CD8-positive, alpha-beta memory T cell (primary cell): Measurements from ENCODE around the gene NRARP. TPM values are rescaled to one million over a fixed set of nuclear protein-coding genes. Genes with fewer than 3 reads are reported as not detected.

Source experiments
- CTCF ChIA-PET: fragments of 350-600 bp; sonication (Branson Sonifier 250); formaldehyde crosslinking; loops from one replicate; lab custom pipeline; 2021; ENCODE audit warnings: antibody characterized with exemption; lab: Charles Lee
- POLR2A ChIA-PET: fragments of 350-600 bp; sonication (Branson Sonifier 250); formaldehyde crosslinking; loops from one replicate; lab custom pipeline; 2021; ENCODE audit warnings: antibody characterized with exemption; lab: Charles Lee
- DNase-seq, 5 donors: peaks; one replicate each; pipeline versions ENCODE4 v3.0.0 to v3.0.0-alpha.2; 2020 to 2022; ENCODE audit warnings: mixed read lengths in 1 of 5
- H3K27ac ChIP-seq: one replicate; pipeline ENCODE4 v1.7.0; 2013; ENCODE audit warnings: low read depth, mild to moderate bottlenecking, low read length, moderate library complexity
- H3K27me3 ChIP-seq: 2 replicates; pipeline ENCODE4 v1.7.0; 2013; ENCODE audit warnings: low read length, mild to moderate bottlenecking; ENCODE audit not compliant: insufficient read depth, poor library complexity, severe bottlenecking
- H3K36me3 ChIP-seq: 2 replicates; pipeline ENCODE4 v1.7.0; 2013; ENCODE audit warnings: mild to moderate bottlenecking, low read length, moderate library complexity; ENCODE audit not compliant: insufficient read depth
- H3K4me1 ChIP-seq: 2 replicates; pipeline ENCODE4 v1.7.0; 2013; ENCODE audit warnings: mild to moderate bottlenecking, low read length, moderate library complexity; ENCODE audit not compliant: insufficient read depth
- H3K4me3 ChIP-seq: 2 replicates; pipeline ENCODE4 v1.7.0; 2013; ENCODE audit warnings: mild to moderate bottlenecking, low read length
- H3K9me3 ChIP-seq: 2 replicates; pipeline ENCODE4 v1.7.0; 2013; ENCODE audit warnings: mild to moderate bottlenecking, low read length
- H3K27ac Mint-ChIP-seq, 8 donors: one replicate each; pipeline ENCODE4 v1.8.0; 2020 to 2021; ENCODE audit warnings: mixed read lengths in 8 of 8, mild to moderate bottlenecking in 6 of 8, inconsistent platforms in 3 of 8, moderate library complexity in 3 of 8
- H3K27me3 Mint-ChIP-seq, 2 donors: one replicate each; pipeline ENCODE4 v1.8.0; 2020 to 2021; ENCODE audit warnings: mixed read lengths in 2 of 2, mild to moderate bottlenecking in 1 of 2, moderate library complexity in 1 of 2
- H3K36me3 Mint-ChIP-seq, 3 donors: one replicate each; pipeline ENCODE4 v1.8.0; 2020 to 2021; ENCODE audit warnings: mixed read lengths in 3 of 3, inconsistent platforms in 1 of 3, mild to moderate bottlenecking in 1 of 3
- H3K4me1 Mint-ChIP-seq, 3 donors: one replicate each; pipeline ENCODE4 v1.8.0; 2020 to 2021; ENCODE audit warnings: mixed read lengths in 3 of 3, inconsistent platforms in 1 of 3, mild to moderate bottlenecking in 1 of 3
- H3K4me3 Mint-ChIP-seq, 7 donors: one replicate each; pipeline ENCODE4 v1.8.0; 2020 to 2021; ENCODE audit warnings: mixed read lengths in 7 of 7, mild to moderate bottlenecking in 6 of 7, moderate library complexity in 4 of 7, inconsistent platforms in 2 of 7
- H3K9me3 Mint-ChIP-seq, 5 donors: one replicate each; pipeline ENCODE4 v1.8.0; 2020 to 2022; ENCODE audit warnings: mixed read lengths in 5 of 5, mild to moderate bottlenecking in 3 of 5, moderate library complexity in 2 of 5, inconsistent platforms in 1 of 5
- polyA plus RNA-seq: library from polyadenylated mRNA; unstranded; fragments of 300-500 nt; fragmentation: Illumina TruSeq; gene quantifications from one replicate; pipeline ENCODE4 v1.2.3, GENCODE V29; 2021
- total RNA-seq, 2 experiments: library from RNA; stranded (reverse); gene quantifications; one replicate each; pipeline ENCODE4 v1.2.3, GENCODE V29; 2021

The NRARP gene
- total and polyA plus RNA-seq, 3 experiments from 2014 or later, result 1.9 to 2.3 TPM; not detected in 1

GRCh38 chr9:137278061-137278701 lies 23.9 kb downstream of the NRARP start:
- POLR2A ChIA-PET, result no interaction called here

DNA sequence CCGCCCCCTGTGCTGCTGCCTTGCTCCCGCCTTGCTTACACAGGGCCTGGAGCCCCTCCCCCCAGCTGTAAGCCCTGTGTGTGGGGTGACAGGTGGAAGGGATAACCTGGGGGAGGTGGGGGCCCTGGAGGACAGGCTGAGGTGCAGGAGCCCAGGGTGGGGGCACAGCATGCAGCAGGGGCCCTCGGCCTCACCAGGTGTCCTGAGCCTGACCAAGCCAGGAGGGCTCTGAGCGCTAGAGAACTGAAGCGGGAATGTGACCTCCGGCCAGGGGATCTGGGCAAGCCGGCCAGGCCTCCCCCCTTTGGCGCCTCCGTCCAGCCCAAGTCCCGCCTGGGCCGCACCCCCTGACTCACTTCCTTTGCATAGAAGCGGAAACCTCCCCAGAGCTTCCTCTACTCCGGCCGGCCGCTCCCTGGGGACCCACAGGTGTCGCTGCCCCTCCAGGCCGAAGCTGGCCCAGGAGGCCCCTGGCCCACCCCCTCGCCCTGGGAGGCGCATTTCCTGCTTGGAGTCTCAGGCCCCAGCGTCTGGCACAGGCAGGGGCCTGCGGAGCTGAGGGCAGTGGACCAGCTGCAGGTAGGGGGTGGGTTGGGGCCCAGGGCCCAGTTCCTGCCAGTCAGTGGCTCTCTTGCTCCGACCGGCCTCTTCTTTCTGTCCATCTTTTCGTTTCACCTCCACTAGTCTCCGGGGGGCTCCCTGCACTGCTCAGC lies 24.6 kb downstream of the NRARP start, which contains the start of gene TOR4A:
TOR4A (plus strand) TSS at position 398 of the 713 bp plus-strand sequence. CDS start 964 bp downstream, outside the sequence.
- DNase-seq, result no peak
- Histone ChIP-seq H3K9me3 (no peaks in the 10 kb centered on the region), H3K36me3 (no peaks in the 10 kb centered on the region), H3K4me3 (peak within 1 kb of the TSS; percentile 41), H3K4me1 (peaks cover 11% of the 10 kb centered on the region), H3K27ac (peak within 1 kb of the TSS; percentile 65), H3K27me3 (no peaks in the 10 kb centered on the region)
- peaks cover 1 to 23% (median 4%) of the 10 kb centered on the region in 3 donors for H3K4me1 Mint-ChIP-seq
- CTCF ChIA-PET, result interaction anchor here (0.7 kb wide), 1 partner anchor 9 kb away, joined by 3 read pairs; no protein-coding TSS in a partner anchor
- H3K4me3 Mint-ChIP-seq, result peak within 1 kb of the TSS in 6 of 7 donors; percentile 47 to 86 (median 81)
- no peaks in the 10 kb centered on the region for H3K9me3 Mint-ChIP-seq
- POLR2A ChIA-PET, result no interaction called here
- peaks cover 6 to 9% of the 10 kb centered on the region in 2 donors for H3K27me3 Mint-ChIP-seq
- H3K27ac Mint-ChIP-seq, result peak within 1 kb of the TSS in 4 of 8 donors; percentile 47 to 74 (median 64)
- peaks cover 0 to 3% (median 2%) of the 10 kb centered on the region in 3 donors for H3K36me3 Mint-ChIP-seq

More at GRCh38 chr9:137278061-137278701, 23.9 kb downstream of the NRARP start:
- H3K27ac ChIP-seq, result peak overlapping the region; percentile 65
- Mint-ChIP-seq H3K4me3 (peak overlapping the region in 6 of 7 donors; percentile 47 to 86 (median 81)), H3K4me1 (peaks cover 4 to 23% (median 6%) of the 10 kb centered on the region in 3 donors), H3K9me3 (no peaks in the 10 kb centered on the region), H3K27ac (peak overlapping the region in 3 of 8 donors; percentile 47 to 73 (median 54)), H3K36me3 (peaks cover 0 to 3% (median 2%) of the 10 kb centered on the region in 3 donors), H3K27me3 (peaks cover 9% of the 10 kb centered on the region in 2 donors)
- H3K27me3 ChIP-seq, result no peaks in the 10 kb centered on the region
- CTCF ChIA-PET, result no interaction called here
- no peak for DNase-seq
- H3K4me1 ChIP-seq, result peaks cover 11% of the 10 kb centered on the region
- no peaks in the 10 kb centered on the region for H3K9me3 ChIP-seq
- peak overlapping the region; percentile 41 for H3K4me3 ChIP-seq
- H3K36me3 ChIP-seq, result no peaks in the 10 kb centered on the region

- H3K4me1 Mint-ChIP-seq, result peaks cover 0 to 23% (median 4%) of the 10 kb centered on the region in 3 donors
- peaks cover 0 to 3% (median 2%) of the 10 kb centered on the region in 3 donors for H3K36me3 Mint-ChIP-seq
- DNase-seq, result no peak
- peak overlapping the region in 3 of 7 donors; percentile 32 to 65 (median 36) for H3K4me3 Mint-ChIP-seq
- H3K4me3 ChIP-seq, result no peak overlapping the region
- H3K27me3 ChIP-seq, result no peaks in the 10 kb centered on the region
- POLR2A ChIA-PET, result no interaction called here
- H3K4me1 ChIP-seq, result peaks cover 17% of the 10 kb centered on the region
- CTCF ChIA-PET, result interaction anchor here (0.7 kb wide), 1 partner anchor 10 kb away, joined by 3 read pairs; no protein-coding TSS in a partner anchor
- H3K27ac ChIP-seq, result peak overlapping the region; percentile 65
- no peaks in the 10 kb centered on the region for H3K36me3 ChIP-seq
- H3K27me3 Mint-ChIP-seq, result peaks cover 5% of the 10 kb centered on the region in 2 donors
- peak overlapping the region in 1 of 8 donors; percentile 74 for H3K27ac Mint-ChIP-seq
- no peaks in the 10 kb centered on the region for H3K9me3 ChIP-seq
- H3K9me3 Mint-ChIP-seq, result no peaks in the 10 kb centered on the region
Measured at GRCh38 chr9:137276473-137277328, 25.4 kb downstream of the NRARP start.

- Mint-ChIP-seq H3K4me3 (peak overlapping the region in 2 of 7 donors; percentile 20 to 81), H3K27me3 (peaks cover 5% of the 10 kb centered on the region in 2 donors), H3K36me3 (peaks cover 0 to 11% (median 5%) of the 10 kb centered on the region in 3 donors), H3K4me1 (peaks cover 5 to 30% (median 8%) of the 10 kb centered on the region in 3 donors), H3K9me3 (no peaks in the 10 kb centered on the region), H3K27ac (peak overlapping the region in 3 of 8 donors; percentile 29 to 66 (median 36))
- H3K27me3 ChIP-seq, result no peaks in the 10 kb centered on the region
- CTCF ChIA-PET, result no interaction called here
- H3K27ac ChIP-seq, result peak overlapping the region; percentile 65
- H3K9me3 ChIP-seq, result no peaks in the 10 kb centered on the region
- POLR2A ChIA-PET, result no interaction called here
- peaks cover 25% of the 10 kb centered on the region for H3K4me1 ChIP-seq
- no peak for DNase-seq
- H3K36me3 ChIP-seq, result no peaks in the 10 kb centered on the region
- no peak overlapping the region for H3K4me3 ChIP-seq
Measured at GRCh38 chr9:137275588-137276472, 26.2 kb downstream of the NRARP start.

DNA sequence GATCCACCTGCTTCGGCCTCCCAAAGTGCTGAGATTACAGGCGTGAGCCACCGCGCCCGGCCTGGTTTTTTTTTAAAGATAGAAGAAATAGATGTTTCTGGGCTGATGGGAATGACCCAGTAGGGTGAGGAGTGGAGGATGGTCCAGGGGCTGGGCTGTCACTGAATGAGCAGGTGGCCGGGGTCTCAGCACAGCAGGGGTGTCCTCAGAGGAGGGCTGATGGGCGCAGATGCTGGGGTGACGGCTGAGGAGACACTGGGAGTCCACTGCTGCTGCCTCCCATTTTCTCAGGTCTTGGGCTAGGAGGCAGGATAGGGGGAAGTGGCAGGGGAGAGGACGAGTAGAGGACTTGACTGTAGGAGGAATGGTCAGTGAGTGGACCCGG lies 26.9 kb downstream of the NRARP start:
- peaks cover 5 to 30% (median 8%) of the 10 kb centered on the region in 3 donors for H3K4me1 Mint-ChIP-seq
- H3K27ac Mint-ChIP-seq, result peak overlapping the region in 2 of 8 donors; percentile 29 to 64
- CTCF ChIA-PET, result no interaction called here

DNA sequence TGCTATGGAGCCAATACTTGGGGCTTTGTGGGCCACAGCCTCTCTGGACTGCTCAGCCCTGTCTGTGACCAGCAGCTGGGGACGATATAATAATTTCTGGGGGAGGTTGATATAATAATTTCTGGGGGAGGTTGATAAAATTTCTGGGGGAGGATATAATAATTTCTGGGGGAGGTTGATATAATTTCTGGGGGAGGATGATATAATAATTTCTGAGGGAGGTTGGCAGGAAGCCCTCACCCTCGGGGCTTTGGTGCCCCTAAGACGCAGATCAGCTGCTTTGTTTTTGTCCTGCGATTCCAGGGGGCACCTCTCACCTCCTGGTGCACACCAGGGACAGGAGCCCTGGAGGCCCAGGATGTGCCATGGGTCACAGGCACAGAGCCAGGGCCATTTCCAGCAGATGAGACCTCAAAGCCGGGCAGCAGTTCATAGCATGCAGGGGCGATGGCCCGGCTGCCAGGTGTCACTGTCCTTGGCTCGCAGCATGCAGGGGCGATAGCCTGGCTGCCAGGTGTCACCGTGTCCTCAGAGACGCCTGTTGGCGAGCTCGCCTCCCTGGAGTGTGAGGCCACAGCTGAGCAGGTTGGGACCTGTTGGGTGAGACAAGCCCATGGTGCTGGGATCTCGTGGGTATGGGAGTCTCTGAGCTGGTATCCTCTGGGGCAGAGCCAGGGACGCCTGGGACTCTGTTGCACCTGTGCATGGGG lies 28.3 kb downstream of the NRARP start:
- Mint-ChIP-seq H3K27ac (peak overlapping the region in 2 of 8 donors; percentile 7 to 32), H3K4me3 (no peak overlapping the region), H3K36me3 (peaks cover 1 to 23% (median 9%) of the 10 kb centered on the region in 3 donors), H3K27me3 (peaks cover 5% of the 10 kb centered on the region in 2 donors), H3K4me1 (peaks cover 6 to 34% (median 10%) of the 10 kb centered on the region in 3 donors), H3K9me3 (no peaks in the 10 kb centered on the region)
- Histone ChIP-seq H3K9me3 (no peaks in the 10 kb centered on the region), H3K36me3 (no peaks in the 10 kb centered on the region), H3K4me1 (peaks cover 25% of the 10 kb centered on the region), H3K27ac (no peak overlapping the region), H3K4me3 (no peak overlapping the region), H3K27me3 (no peaks in the 10 kb centered on the region)
- no peak for DNase-seq
- POLR2A ChIA-PET, result no interaction called here
- CTCF ChIA-PET, result no interaction called here

More for the DNA sequence above, 26.9 kb downstream of the NRARP start:
- Mint-ChIP-seq H3K9me3 (no peaks in the 10 kb centered on the region), H3K4me3 (peak overlapping the region in 3 of 7 donors; percentile 20 to 80 (median 34)), H3K27me3 (peaks cover 5% of the 10 kb centered on the region in 2 donors), H3K36me3 (peaks cover 0 to 11% (median 5%) of the 10 kb centered on the region in 3 donors)
- H3K9me3 ChIP-seq, result no peaks in the 10 kb centered on the region
- no peak overlapping the region for H3K27ac ChIP-seq
- H3K36me3 ChIP-seq, result no peaks in the 10 kb centered on the region
- H3K4me3 ChIP-seq, result no peak overlapping the region
- H3K27me3 ChIP-seq, result no peaks in the 10 kb centered on the region
- no peak for DNase-seq
- H3K4me1 ChIP-seq, result peaks cover 25% of the 10 kb centered on the region
- POLR2A ChIA-PET, result no interaction called here
